Islet precursor cell (in vitro differentiated cells): Measurements from ENCODE around the gene CD46.

Experiments used
- DNase-seq: peaks from one replicate; pipeline ENCODE4 v3.0.0-alpha.2; 2018

CD46 gene

GRCh38 chr1:207815913-207816291, 64.0 kb downstream of the CD46 start:
- DNase-seq = no peak

DNA sequence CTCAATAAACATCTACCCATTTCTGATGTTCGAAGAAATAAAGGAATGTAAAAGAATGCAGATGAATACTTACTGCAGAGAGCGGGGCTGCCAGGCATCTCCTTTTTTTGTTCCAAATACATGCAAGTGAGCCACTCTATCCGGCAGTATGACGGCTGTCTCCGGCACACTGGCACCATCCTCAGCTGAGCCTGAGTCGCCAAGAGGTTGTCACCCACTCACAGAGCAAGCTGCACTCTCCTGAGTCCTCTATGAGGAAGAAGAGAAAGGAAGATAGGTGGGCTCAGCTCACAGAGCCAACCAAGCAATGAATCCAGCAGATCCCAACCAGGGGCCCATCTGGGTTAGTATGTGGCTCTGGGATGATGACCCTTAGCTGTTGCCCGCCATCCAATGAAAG, 65.3 kb downstream of the CD46 start:
- DNase-seq = no peak

DNA sequence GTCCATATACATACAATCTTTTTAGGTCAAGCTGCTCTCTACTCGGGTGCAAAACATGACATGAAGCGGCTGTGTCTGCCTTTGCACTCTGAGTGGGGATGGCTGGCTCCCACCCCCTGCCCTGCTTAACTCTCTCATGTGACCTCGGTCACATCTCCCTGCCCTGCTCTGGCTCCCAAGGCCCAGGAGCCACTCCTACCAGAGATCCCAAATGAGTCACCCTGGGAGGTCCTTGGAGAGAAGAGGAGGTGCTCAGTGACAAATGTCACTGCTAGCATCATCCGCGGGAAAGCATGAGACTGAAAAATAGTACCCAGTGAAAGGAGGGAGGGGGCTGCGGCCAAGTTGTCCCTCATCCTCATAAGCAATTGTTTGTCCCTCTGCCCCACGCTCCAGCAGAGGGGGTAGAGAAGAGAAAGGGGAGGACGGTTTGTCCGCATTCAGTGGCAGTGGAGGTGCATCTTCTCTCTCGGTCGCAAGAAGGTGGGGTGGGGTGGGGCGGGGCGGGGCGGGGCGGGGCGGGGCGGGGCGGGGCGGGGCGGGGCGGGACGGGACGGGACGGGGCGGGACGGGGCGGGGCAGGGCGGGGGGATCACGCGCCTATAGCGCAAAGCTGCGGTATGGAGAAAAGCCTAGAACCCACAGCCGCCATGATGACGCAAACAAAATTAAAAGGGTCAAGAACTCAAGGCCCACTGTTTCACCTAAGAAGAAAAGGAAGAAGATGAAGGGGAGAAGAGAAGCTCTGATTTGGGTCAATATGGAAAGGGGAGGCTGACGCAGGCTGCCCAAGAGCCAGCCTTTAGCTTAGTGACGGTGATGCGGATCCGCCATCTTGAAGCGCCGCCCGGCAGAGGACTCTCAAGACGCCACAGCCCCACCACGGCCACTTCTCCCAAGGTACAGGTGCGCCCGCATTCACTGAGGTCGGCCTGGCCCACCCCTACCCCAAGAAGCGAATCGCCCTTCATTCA, 66.2 kb downstream of the CD46 start:
- no peak for DNase-seq

GRCh38 chr1:207818971-207819451, 67.2 kb downstream of the CD46 start:
- peak; percentile 82 for DNase-seq

GRCh38 chr1:207820568-207821463, 69.0 kb downstream of the CD46 start:
- DNase-seq = no peak

- no peak for DNase-seq
Observed at GRCh38 chr1:207821464-207822045, 69.7 kb downstream of the CD46 start.

GRCh38 chr1:207822124-207822601, 70.3 kb downstream of the CD46 start:
- no peak for DNase-seq

DNA sequence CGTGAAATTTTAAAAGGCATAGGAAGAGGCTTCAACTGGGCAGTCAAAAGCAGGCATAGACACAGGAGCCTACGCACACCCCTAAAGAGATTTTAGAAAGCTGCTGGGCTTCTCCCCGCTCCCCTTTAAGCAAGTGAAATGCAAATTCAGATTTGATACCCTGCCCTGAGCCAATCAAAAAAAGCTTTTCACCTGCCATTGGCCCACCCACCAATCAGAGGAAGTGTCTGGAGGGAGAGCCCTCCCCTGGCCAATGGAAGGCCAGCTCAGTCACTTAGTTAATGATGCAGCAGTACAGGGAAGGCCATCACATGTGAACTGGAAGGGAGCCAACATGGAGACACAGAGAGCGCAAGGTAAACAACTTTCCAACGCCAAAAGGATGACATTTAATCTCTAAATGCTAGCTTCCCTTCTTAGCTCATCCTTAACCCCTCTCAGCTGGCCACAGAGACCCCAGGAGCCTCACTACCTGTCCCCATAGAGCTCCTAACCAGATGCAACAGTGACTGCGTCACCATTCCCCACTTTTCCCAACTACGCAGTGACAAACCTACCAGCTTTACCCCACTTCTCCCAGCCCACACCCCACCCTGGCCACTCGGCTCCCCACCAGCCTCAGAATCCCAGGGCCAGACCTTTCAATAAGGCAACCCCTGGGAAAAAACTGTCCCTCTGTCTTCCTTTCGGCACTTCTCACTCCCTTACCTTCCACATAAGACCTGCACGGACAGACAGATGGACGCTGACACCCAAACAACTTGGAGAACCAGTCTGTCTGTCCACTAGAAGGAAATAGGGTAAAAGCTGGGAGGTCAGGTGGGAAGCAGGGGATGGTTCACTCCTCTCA, 71.0 kb downstream of the CD46 start:
- DNase-seq = no peak

GRCh38 chr1:207823531-207823879, 71.7 kb downstream of the CD46 start:
- no peak for DNase-seq

GRCh38 chr1:207823880-207824566, 72.2 kb downstream of the CD46 start:
- peak; percentile 84 for DNase-seq

GRCh38 chr1:207824691-207825408, 73.0 kb downstream of the CD46 start:
- no peak for DNase-seq

DNA sequence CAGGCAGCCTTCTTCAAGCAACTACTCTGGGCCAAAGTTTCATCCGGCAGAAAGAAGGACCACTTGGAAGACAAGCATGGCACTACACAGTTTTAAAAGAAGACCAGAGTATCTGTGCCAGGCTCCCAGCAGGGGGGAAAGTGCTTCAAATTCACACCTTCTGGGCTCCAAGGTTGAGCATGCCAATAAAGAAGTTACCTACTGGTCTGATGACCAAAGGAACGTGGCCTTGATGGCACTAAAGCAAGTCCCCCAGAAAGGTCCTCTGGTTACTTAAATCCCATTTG, 73.5 kb downstream of the CD46 start:
- no peak for DNase-seq

DNA sequence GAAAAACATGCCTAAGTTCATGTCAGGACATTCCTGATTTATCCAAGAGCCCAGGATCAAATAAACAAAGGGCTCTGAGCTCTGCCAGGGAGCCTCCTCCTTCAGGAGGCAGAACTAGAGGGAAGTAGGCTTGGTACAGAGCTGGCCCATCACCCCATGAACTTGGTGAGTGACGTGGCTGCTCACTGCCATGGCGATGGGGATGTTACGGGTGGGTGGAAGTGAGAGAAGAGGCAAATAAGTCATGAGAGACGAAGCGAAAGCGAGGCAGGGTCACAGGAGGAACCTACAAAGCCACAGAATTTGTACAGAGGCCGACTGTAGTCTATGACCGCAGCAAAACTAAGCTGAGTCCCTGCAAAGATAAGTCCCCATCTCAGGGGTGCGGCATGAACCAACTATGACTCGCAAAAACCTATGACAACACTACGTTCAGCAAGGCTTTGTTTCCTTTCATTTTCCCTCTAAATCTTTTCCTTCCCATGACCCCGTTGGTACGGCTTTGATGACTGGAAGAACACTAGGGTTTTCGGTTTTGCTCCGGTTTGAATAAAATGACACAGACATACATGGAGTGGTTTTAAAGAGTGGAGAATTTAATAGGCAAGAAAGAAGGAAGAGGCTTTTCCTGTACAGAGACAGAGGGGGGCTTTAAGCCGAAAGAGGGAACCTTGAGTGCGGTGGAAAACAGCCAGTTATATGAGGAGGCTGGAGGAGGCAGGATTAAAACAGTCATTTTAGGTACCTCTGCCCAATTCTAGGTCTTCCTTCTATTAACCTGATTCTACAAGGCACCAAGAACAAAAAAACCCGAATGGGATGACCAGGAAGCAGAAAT, 74.1 kb downstream of the CD46 start:
- no peak for DNase-seq

DNA sequence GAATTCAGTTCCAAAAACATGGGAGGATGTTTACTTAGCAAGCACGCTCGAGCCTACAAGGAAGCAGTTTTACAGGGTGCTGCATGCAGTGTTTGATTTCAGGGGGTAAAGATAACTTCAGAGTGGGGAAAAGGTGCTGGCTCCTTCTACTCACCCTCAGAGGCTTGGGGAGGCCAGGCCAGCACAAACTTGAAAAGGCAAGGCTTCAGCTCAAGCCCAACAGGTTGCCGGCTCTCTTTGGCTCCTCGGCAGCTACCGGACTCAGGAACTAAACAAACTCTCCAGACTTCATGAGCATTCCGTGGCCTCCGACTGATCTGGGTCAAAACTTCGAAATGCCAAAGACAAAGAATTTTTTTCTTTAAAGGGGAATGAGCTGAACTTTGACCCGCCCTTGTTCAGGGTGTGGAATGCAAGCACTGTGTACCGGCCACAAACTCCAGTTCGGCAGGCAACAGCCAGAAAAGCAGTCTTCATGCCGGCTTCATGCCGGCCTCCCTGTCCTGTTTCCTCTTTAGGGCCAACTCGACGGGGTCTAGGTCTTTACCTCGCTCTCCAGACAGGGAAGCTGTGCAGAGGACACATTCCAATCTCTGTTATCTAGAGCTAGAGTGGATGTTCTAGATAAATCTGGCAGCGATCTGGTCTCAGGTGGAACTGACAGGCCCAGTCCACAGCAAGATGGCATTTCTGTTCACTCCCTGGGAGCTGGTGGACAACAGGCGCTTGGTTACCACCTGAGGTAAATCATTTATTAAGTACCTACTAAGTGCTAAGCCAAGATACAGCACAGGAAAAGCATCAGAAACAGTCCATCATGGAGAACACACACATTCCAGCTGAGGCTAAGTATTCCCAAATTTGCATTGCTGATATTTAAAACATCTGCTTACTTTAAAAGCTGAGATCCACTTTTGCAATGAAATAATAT, 75.0 kb downstream of the CD46 start:
- no peak for DNase-seq

DNA sequence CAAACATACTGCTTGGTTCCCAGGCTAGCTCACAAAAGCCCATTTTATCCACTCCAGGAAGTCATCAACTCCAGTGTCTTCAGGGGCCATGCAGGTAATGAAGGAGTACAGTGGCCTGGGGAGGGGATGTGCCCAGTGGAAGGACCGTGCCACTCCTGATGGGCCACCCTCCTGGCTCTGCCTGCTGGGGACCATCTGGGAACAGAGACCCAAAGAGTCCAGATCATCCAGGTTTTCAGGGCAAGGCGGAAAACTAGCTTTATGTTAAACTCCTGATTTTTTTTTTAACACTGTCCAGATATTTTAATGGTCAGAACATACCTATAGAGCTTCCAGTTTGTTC, 75.6 kb downstream of the CD46 start:
- DNase-seq = no peak

DNA sequence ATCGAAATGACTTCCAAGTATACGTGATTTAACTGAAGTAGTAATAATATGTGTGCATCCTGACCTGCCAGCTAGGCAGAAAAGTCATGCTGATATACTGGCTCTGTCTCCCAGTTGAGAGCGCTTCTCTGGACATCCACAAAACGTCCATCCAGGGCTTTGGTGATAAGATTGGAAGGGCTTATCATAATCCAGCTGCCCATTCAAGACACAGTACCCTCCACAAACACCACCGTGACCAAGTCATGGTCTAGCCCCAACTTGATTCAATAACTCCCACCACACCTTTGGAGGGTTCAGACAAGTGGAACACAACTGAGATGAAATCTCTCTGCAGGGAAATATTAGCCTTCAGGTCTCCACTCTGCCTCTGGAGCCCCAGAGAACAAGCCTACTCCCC, 76.2 kb downstream of the CD46 start:
- no peak for DNase-seq

DNA sequence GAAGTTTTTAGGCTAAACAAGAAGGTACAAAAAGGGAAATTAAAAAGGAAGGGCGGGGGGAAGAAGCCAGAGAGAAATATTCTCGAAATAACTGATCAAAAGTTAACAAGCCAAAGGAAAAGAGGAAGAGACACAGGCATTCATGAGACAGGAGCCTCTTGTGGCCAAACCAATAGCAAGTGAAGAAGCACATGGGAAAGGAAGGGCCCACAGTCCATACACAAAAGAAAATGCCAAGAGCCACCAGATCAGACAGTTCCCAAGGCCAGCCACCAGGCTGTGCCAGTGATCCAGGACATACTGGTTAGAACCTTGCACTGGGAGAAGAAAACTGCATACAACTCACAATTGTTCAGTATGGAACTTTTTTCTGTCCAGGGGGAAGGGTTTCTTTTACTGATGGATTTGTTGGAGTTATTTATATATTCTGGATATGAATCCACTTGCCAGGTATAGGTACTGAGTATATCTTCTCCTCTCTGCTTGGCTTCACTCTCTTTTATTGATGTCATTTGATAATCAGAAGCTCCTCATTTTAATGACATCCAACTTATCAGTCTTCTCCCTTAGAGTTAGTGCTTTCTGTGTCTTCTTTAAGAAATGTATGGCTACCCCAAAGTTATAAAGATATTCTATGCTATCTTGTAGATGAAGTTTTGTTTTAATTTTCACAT, 76.8 kb downstream of the CD46 start:
- DNase-seq = peak; percentile 92

- DNase-seq = no peak
Observed at GRCh38 chr1:207829576-207829975, 77.7 kb downstream of the CD46 start.

- no peak for DNase-seq
Observed at GRCh38 chr1:207830788-207831187, 78.9 kb downstream of the CD46 start.
